NAMALWA (cell line): ENCODE results near the gene TRUB1.

Experiments
- DNase-seq: peaks from one replicate; pipeline ENCODE4 v3.0.0-alpha.2; 2015; ENCODE audit warnings: low spot score

Gene TRUB1

GRCh38 chr10:114982989-114983388 lies 45.0 kb downstream of the TRUB1 start:
- no peak for DNase-seq

GRCh38 chr10:114987995-114988394 lies 50.0 kb downstream of the TRUB1 start:
- no peak for DNase-seq

GRCh38 chr10:114990586-114990985 lies 52.6 kb downstream of the TRUB1 start:
- DNase-seq = no peak

- DNase-seq = peak; percentile 5
Observed at GRCh38 chr10:114990991-114991390, 53.0 kb downstream of the TRUB1 start.

GRCh38 chr10:114992189-114992775 lies 54.3 kb downstream of the TRUB1 start:
- DNase-seq = no peak

GRCh38 chr10:114995468-114996247 lies 57.7 kb downstream of the TRUB1 start:
- DNase-seq = no peak

- no peak for DNase-seq
Observed at GRCh38 chr10:114996542-114996941, 58.5 kb downstream of the TRUB1 start.

- DNase-seq = no peak
Observed at GRCh38 chr10:114998993-114999392, 61.0 kb downstream of the TRUB1 start.

GRCh38 chr10:115001506-115002381 lies 63.7 kb downstream of the TRUB1 start:
- DNase-seq = peak; percentile 10

GRCh38 chr10:115003396-115003795 lies 65.4 kb downstream of the TRUB1 start:
- no peak for DNase-seq

GRCh38 chr10:115004236-115004862 lies 66.4 kb downstream of the TRUB1 start:
- no peak for DNase-seq

GRCh38 chr10:115005771-115006170 lies 67.8 kb downstream of the TRUB1 start:
- no peak for DNase-seq

- DNase-seq = no peak
Observed at GRCh38 chr10:115018185-115018931, 80.4 kb downstream of the TRUB1 start.

GRCh38 chr10:115020449-115020848 lies 82.5 kb downstream of the TRUB1 start:
- no peak for DNase-seq

- DNase-seq = no peak
Observed at GRCh38 chr10:115022733-115023132, 84.7 kb downstream of the TRUB1 start.

GRCh38 chr10:115023715-115024114 lies 85.7 kb downstream of the TRUB1 start:
- no peak for DNase-seq

- no peak for DNase-seq
Observed at GRCh38 chr10:115024371-115024770, 86.4 kb downstream of the TRUB1 start.

- no peak for DNase-seq
Observed at GRCh38 chr10:115026056-115026745, 88.2 kb downstream of the TRUB1 start.

GRCh38 chr10:115026746-115027140 lies 88.7 kb downstream of the TRUB1 start:
- no peak for DNase-seq
